Panc1 (cell line): Measurements from ENCODE around the gene VRTN.

Source experiments
- TCF7L2 ChIP-seq: IDR thresholded peaks from 2 replicates; pipeline ENCODE4 v1.6.1; 2011; ENCODE audit warnings: mild to moderate bottlenecking, low read depth, low read length, inconsistent platforms
- TF ChIP-seq, protein P1 (sequence below): fragments of 450-650 bp; IDR thresholded peaks from 2 replicates; pipeline ENCODE4 v1.5.1; 2017; ENCODE audit warnings: mild to moderate bottlenecking

DNA sequence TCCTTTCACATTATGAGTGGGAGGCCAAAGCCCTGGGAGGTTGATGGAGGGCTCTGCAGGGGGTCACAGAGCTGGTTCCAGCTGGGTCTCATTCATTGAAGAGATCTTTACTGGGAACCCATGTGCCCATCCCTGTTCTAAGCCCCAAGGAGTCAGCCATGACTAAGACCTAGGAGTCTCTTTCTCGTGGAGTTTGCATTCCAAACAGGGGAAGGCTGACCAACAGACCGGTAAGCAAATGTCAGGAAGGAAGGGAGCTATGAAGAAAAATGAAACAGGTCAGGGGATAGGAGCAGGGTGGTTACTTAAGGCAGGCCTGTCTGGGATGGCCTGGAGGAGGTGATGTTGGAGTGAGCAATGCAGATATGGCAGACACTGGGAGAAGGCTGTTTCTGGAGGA, 46.3 kb downstream of the VRTN start:
- TF ChIP-seq, protein P1, sequence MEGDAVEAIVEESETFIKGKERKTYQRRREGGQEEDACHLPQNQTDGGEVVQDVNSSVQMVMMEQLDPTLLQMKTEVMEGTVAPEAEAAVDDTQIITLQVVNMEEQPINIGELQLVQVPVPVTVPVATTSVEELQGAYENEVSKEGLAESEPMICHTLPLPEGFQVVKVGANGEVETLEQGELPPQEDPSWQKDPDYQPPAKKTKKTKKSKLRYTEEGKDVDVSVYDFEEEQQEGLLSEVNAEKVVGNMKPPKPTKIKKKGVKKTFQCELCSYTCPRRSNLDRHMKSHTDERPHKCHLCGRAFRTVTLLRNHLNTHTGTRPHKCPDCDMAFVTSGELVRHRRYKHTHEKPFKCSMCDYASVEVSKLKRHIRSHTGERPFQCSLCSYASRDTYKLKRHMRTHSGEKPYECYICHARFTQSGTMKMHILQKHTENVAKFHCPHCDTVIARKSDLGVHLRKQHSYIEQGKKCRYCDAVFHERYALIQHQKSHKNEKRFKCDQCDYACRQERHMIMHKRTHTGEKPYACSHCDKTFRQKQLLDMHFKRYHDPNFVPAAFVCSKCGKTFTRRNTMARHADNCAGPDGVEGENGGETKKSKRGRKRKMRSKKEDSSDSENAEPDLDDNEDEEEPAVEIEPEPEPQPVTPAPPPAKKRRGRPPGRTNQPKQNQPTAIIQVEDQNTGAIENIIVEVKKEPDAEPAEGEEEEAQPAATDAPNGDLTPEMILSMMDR, result no peak
- no peak for TF ChIP-seq TCF7L2
